Measurements from ENCODE around the gene FIGN.

GRCh38 chr2:163717993-163718680 lies 17.7 kb downstream of the FIGN start:
- TF ChIP-seq CTCF (IDR thresholded peaks at IDR 0.05) (no peak), POLR2A (IDR thresholded peaks at IDR 0.05) (no peak)
